T-helper 1 cell treated with Interleukin-12 subunit alpha and Interleukin-12 subunit beta and Interleukin-4 antibody, amounts not matched to agents 30 μg/mL and 1 μg/mL, for 36 hours (primary cell): ENCODE measurements around the gene NADK.

Experiments used
- H3K27ac Mint-ChIP-seq: one replicate; pipeline ENCODE4 v1.8.0; 2021; ENCODE audit warnings: mild to moderate bottlenecking, mixed read lengths
- H3K27me3 Mint-ChIP-seq: one replicate; pipeline ENCODE4 v1.8.0; 2021; ENCODE audit warnings: low read depth, mixed read lengths
- H3K36me3 Mint-ChIP-seq: one replicate; pipeline ENCODE4 v1.8.0; 2021; ENCODE audit warnings: low read depth, mixed read lengths
- H3K4me1 Mint-ChIP-seq: one replicate; pipeline ENCODE4 v1.8.0; 2021; ENCODE audit warnings: low read depth, mixed read lengths
- H3K4me3 Mint-ChIP-seq: one replicate; pipeline ENCODE4 v1.8.0; 2021; ENCODE audit warnings: mild to moderate bottlenecking, moderate library complexity, mixed read lengths
- H3K9me3 Mint-ChIP-seq: one replicate; pipeline ENCODE4 v1.8.0; 2021; ENCODE audit warnings: mixed read lengths

Gene NADK

DNA sequence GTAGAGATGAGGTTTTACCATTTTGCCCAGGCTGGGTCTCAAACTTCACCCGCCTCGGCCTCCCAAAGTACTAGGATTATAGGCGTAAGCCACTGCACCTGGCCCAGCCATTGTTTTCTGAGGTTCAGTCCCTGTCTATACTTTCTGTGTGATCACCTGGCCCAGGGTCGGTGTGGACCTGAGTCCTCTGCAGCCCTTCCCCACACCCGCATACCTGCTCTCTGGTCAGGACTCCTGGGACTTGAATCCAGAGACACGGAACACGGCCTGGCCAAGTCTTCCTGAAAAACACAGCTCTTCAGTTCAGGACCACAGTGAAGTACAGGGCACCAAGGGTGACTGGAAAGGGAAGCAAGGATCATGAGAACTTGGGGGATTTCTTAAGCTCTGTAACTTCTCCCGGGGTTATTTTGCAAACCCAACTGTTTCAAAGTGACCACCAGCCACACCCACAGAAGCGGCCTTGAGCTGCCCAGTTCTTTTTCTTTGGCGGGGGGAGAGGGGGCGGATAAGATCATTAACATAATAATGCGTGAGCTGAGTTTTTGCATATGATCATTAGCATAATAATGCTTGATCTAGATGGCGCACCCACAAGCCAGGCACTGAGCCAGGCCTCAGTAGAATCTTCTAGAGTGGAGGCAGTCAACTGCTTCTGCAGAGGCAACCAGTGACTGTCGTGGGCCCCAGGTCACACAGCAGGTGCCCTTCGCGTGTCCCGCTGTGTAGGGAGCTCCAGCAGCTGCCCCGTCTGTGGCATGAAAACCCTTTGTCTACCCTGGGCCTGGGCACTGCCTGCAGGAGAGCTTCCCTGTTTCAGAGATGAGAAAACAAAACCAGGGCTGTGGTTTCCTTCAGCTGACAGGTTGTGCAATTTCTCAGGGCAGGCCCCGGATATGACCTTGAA is 1.7 kb upstream of the NADK start:
- Mint-ChIP-seq H3K36me3 (peaks cover 14% of the 10 kb centered on the region), H3K9me3 (no peaks in the 10 kb centered on the region), H3K27ac (peak overlapping the region; percentile 95), H3K4me3 (peak overlapping the region; percentile 80), H3K4me1 (peaks cover 52% of the 10 kb centered on the region), H3K27me3 (no peaks in the 10 kb centered on the region)

DNA sequence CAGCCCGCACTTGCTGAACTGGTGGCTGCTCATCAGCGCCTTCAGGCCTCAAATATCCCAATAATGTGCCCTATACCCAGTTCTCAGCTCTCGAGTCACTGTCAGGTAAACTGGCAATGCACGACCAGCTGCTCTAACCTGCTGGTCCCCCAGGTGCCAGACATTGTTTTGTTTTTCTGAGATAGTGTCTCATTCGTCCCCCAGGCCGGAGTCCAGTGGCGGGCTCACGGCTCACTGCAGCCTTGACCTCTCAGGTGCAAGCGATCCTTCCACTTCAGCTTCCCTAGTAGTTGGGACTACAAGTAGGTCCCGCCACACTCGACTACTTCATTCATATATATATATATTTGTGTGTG is 1.0 kb upstream of the NADK start:
- H3K27ac Mint-ChIP-seq: peak overlapping the region; percentile 95
- H3K27me3 Mint-ChIP-seq: no peaks in the 10 kb centered on the region
- peaks cover 11% of the 10 kb centered on the region for H3K36me3 Mint-ChIP-seq
- peaks cover 52% of the 10 kb centered on the region for H3K4me1 Mint-ChIP-seq
- peak overlapping the region; percentile 80 for H3K4me3 Mint-ChIP-seq
- no peaks in the 10 kb centered on the region for H3K9me3 Mint-ChIP-seq

DNA sequence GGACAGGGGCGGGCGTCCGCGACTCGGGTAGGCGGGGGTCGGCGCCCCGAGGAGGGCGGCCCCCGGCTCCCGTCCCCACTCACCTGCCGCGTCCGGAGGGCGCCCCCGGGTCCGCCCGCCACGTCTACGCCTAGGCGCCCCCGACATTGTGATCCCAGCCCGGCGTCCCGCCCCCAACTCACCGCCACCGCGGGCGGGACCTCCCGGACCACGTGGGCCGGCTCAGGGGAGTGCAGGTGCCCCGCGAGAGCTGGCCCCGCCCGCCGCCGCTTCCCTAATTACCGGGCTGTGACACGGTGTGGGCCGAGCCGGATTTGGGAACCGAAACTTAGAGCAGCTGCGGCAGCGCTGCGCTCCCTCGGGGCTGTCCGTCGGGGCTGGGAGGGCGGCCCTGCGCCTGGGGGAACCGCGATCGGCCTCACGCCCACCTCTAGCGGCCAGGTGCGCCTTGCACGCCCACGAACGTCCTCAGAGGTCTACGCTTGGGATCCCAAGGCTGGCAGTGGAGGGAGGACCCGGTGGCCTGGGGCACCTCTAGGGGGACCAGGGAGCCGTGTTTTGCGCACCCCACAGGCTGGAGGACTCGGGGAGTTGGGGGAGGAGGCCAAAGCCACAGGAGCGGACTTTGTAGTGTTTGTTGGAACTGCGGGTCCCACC is 521 bp upstream of the NADK start:
- Mint-ChIP-seq H3K36me3 (peaks cover 11% of the 10 kb centered on the region), H3K4me1 (peaks cover 52% of the 10 kb centered on the region), H3K4me3 (peak overlapping the region; percentile 80), H3K27ac (peak overlapping the region; percentile 95), H3K9me3 (no peaks in the 10 kb centered on the region), H3K27me3 (no peaks in the 10 kb centered on the region)

DNA sequence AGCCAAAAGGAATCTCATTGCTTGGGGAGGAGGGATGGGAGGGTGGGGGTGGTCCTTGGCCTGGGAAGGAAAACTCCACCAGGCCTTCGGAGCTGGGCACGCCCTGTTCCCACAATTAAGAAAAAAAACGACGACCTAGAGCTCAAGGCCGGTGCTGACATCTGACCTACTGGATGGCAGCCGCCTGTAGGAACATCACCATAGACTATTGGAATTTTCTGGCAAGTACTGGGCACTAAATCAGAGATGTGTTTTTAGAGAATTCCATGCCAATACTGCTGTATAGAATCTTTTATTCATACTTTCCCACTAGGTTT is 729 bp downstream of the NADK start:
- H3K4me3 Mint-ChIP-seq: peak overlapping the region; percentile 86
- peak overlapping the region; percentile 79 for H3K27ac Mint-ChIP-seq
- no peaks in the 10 kb centered on the region for H3K27me3 Mint-ChIP-seq
- peaks cover 13% of the 10 kb centered on the region for H3K36me3 Mint-ChIP-seq
- H3K9me3 Mint-ChIP-seq: no peaks in the 10 kb centered on the region
- peaks cover 47% of the 10 kb centered on the region for H3K4me1 Mint-ChIP-seq

DNA sequence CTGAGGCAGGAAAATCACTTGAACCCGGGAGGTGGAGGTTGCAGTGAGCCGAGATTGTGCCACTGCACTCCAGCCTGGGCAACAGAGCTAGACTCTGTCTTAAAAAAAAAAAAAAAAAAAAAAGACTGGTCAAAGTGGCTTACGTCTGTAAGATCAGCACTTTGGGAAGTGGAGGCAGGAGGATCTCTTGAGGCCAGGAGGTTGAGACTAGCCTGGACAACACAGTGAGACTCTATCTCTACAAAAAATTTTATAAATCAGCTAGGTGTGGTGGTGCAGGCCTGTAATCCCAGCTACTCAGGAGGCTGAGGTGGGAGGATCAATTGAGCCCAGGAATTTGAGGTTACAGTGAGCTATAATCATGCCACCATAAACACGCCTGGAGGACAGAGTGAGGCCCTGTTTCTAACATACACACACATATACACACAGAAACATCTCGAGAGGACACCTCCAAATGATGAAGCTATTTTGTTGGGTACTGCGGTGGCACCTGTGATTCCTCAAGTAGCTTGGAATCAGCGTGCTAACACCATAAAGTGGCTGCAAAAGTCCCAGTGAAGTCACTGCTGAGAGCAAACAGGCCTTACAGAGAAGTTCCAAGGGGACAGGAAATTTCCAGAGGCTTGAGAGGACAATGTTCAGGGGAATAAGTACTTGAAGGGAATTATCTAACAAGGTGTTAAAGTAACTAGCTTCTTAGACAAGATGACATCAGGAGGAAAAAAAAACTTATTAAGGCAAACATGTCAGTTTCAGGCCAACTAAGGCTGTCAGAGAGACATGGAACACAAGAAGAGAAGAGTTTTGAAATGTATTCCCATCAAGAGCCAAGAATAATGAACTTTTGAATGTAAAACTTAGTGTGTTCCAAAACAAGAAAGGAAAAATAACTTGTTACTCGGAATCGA is 1.3 kb downstream of the NADK start:
- Mint-ChIP-seq H3K9me3 (no peaks in the 10 kb centered on the region), H3K36me3 (peaks cover 19% of the 10 kb centered on the region), H3K27ac (peak overlapping the region; percentile 79), H3K27me3 (no peaks in the 10 kb centered on the region), H3K4me1 (peaks cover 47% of the 10 kb centered on the region), H3K4me3 (peak overlapping the region; percentile 86)

DNA sequence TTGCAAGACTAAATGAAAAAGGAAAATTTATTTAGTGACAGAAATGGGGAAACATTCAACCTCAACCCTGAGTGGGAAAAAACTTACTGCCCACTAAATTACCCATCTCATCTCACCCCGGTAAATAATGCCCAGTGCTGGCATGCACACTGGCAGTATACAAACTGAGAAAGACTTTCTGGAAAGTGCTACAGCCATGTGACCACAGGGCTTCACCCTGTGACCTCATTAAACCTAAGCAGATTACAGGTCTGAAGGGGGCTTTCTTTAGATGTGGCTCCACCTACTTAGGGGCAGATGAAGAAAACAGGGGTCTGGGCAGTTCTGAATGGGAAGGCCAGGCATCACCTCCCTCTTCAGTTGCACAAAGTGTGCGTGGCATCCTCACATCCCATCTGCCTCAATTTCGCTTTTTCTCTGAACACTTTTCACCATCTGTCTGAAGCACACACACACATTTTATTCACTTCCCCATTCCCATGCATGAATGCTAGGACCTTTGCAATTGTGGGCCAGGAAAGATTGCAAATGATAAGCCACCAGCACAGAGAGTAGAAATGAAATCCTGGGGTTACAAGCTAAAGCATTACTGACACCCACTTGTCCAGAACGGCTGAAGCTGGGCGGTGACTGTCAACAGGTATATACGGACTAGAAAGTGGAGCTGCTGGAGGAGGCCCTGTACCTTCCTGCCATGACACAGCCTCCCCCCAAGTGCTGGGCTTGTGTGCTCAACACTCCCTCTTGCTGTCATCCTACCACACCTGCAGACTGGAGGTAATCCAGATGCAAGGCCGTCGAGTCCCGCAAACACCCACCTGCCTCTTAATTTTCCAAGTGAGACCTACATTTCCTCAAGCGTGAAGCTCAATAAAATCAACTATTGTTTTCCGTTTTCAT is 2.7 kb downstream of the NADK start:
- peak overlapping the region; percentile 28 for H3K27ac Mint-ChIP-seq

DNA sequence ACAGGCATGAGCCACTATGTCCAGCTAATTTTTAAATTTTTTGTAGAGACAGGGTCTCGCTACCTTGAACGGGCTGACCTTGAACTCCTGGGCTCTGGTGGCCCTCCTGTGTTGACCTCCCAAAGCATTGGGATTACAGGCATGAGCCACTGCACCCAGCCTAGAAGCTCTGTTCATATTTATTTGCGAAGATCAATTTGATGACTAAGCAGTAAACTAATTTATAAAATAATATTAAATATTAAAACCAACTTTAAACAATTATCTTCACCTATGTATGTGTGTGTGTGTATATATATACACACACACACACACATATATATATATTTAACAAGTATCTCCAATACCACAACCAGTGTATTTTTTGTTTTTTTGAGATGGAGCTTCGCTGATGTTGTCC is 4.4 kb downstream of the NADK start:
- peaks cover 10% of the 10 kb centered on the region for H3K9me3 Mint-ChIP-seq
- H3K27me3 Mint-ChIP-seq: no peaks in the 10 kb centered on the region
- no peak overlapping the region for H3K27ac Mint-ChIP-seq
- H3K4me1 Mint-ChIP-seq: peaks cover 20% of the 10 kb centered on the region
- no peak overlapping the region for H3K4me3 Mint-ChIP-seq
- peaks cover 38% of the 10 kb centered on the region for H3K36me3 Mint-ChIP-seq

More for the DNA sequence above, 2.7 kb downstream of the NADK start:
- no peaks in the 10 kb centered on the region for H3K27me3 Mint-ChIP-seq
- peaks cover 34% of the 10 kb centered on the region for H3K4me1 Mint-ChIP-seq
- H3K36me3 Mint-ChIP-seq: peaks cover 28% of the 10 kb centered on the region
- H3K9me3 Mint-ChIP-seq: peaks cover 6% of the 10 kb centered on the region
- peak overlapping the region; percentile 51 for H3K4me3 Mint-ChIP-seq

DNA sequence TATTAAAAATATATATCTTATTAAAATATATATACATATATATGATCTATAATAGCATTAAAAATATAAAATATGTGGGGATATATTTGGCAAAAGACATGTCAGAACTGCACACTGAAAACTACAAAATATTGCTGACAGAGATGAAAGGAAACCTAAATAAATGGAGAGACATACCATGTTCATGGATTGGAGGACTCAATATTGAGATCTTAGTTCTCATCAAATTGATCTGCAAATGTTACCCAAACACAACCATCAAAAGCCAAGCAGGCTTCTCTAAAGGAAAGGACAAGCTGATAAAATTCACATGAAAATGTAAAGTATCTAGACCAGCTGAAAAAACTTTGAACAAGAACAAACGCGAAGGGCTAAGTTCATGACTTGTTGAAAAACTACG is 7.2 kb downstream of the NADK start:
- Mint-ChIP-seq H3K4me1 (peaks cover 14% of the 10 kb centered on the region), H3K9me3 (peaks cover 14% of the 10 kb centered on the region), H3K27me3 (no peaks in the 10 kb centered on the region), H3K4me3 (no peak overlapping the region), H3K36me3 (peaks cover 42% of the 10 kb centered on the region), H3K27ac (no peak overlapping the region)

DNA sequence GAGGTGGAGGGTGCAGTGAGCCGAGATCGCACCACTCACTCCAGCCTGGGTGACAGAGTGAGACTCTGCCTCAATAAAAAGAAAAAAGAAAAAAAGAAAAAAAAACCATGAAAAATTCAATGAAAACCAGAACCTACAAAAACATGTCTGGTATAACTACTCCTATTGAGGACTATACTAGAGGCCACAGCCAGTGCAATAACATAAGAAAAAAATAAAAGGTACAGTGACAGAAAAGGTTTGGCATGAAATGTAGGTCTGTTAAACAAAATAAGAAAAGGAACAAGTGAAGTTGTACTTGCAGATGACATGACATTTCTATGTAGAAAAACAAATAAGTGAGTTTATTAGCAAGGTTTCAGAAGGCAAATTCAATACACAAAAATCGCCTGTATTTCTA is 8.2 kb downstream of the NADK start:
- peaks cover 14% of the 10 kb centered on the region for H3K9me3 Mint-ChIP-seq
- H3K4me3 Mint-ChIP-seq: no peak overlapping the region
- no peaks in the 10 kb centered on the region for H3K27me3 Mint-ChIP-seq
- no peak overlapping the region for H3K27ac Mint-ChIP-seq
- peaks cover 35% of the 10 kb centered on the region for H3K36me3 Mint-ChIP-seq
- peaks cover 5% of the 10 kb centered on the region for H3K4me1 Mint-ChIP-seq

DNA sequence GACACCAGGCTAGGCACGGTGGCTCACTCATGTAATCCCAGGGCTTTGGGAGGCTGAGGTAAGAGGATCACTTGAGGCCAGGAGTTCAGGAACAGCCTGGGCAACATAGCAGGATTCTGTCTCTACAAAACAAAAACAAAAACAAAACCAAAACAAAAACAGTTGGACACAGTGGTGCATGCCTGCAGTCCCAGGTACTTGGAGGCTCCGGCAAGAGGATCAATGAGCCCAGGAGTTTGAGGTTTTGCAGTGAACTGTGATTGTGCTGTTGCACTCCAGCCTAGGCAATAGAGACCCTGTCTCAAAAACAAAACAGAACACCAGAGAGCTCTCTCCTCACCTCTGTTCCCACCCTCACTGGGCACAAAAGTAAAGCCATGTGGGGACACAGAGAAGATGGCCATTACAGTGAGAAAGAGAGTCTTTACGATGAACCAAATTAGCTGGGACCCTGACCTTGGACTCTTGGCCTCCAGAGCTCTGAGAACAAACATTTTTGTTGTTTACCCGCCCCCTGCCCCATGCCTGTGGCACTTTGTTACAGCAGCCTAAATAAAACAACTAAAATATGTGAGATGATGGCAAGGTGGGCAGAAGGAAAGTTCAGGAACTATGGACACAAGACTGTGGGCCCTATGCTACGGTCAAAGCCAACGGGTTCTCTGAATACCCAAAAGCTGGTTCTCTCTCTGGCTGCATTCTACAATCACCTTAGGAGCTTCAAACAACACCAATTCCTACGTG is 9.8 kb downstream of the NADK start:
- H3K9me3 Mint-ChIP-seq: peaks cover 14% of the 10 kb centered on the region
- H3K4me1 Mint-ChIP-seq: peaks cover 5% of the 10 kb centered on the region
- peaks cover 40% of the 10 kb centered on the region for H3K36me3 Mint-ChIP-seq
- H3K27ac Mint-ChIP-seq: no peak overlapping the region
- H3K27me3 Mint-ChIP-seq: no peaks in the 10 kb centered on the region
- no peak overlapping the region for H3K4me3 Mint-ChIP-seq

DNA sequence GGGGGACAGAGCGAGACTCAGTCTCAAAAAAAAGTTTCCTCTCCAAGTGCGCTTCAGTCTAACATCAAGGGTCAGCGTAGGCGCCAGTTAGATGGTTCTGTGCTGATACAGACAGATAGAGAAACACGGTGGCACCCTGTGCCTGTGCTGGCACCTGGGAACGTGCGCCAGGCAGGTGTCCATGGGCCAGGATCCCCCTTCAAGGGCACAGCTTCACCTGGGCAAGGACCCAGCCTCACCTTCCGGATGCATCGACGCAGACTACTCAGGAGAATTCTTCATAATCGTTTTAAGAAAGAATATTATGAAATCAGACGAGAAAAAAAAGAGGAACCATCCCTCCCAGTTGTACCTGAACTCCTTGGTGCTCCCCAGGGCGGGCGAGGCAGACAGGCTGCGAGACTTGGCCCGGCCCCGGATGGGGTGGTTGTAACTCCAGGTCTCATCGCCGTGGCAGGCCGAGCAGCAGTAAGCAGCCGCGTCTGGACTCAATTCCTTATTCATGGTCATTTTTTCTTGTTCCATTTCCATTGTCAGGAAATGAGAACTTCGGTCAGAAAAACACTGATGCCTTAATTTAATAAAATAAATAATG is 13.3 kb downstream of the NADK start:
- Mint-ChIP-seq H3K9me3 (peaks cover 5% of the 10 kb centered on the region), H3K4me3 (no peak overlapping the region), H3K36me3 (peaks cover 29% of the 10 kb centered on the region), H3K4me1 (peaks cover 5% of the 10 kb centered on the region), H3K27me3 (no peaks in the 10 kb centered on the region), H3K27ac (no peak overlapping the region)

DNA sequence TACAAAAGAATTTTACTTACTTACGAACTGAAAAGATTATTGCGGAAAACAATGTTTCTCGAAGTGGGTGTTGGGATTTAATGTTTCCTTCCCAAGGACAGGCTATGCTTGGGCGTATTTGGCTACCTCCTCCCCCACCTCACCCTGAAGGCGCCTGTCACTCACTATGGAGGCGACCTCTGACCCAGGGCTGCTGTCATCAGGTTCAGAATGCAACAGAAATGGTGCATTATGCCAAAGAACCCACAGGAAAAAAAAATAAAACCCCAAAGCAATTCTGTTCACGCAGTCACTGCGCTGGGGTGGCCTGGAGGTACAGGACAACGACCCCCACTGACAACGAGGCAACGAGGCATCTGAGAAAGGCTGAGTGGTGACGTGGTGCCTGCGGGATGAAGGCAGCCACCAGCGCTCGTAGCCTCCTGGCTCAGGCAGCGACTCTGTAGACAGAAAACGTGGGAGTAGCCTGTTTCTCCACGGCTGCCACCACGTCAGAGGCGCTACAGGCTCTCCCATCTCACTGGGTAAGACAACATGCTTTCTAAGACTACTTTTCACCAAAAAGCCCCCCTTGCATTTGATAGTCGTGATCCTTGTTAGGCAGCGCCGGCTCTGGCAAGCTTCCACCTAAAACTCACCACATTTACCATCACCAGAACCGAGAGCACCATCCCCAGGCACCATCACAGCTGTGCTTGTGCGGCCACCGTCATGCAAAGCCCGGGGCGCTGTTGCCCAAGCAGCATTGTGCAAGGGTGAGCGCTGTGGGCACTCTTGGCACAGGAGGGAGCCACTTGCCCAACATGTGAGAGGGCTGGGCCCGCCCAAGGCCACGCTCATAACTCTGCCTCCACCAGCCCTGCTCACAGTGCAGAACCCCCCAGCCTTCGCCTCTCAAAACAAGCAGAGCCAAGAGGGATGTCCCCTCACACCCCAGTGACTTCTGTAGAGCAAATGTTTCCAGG is 14.3 kb downstream of the NADK start:
- H3K4me3 Mint-ChIP-seq: no peak overlapping the region
- peaks cover 5% of the 10 kb centered on the region for H3K4me1 Mint-ChIP-seq
- H3K27ac Mint-ChIP-seq: no peak overlapping the region
- peaks cover 23% of the 10 kb centered on the region for H3K36me3 Mint-ChIP-seq
- H3K9me3 Mint-ChIP-seq: peaks cover 5% of the 10 kb centered on the region
- no peaks in the 10 kb centered on the region for H3K27me3 Mint-ChIP-seq
